Neural progenitor cell (in vitro differentiated cells): ENCODE data around the gene ADIG.

ENCODE experiments used
- EZH2 ChIP-seq: fragments of 200-600 bp; sonication (generic); IDR thresholded peaks from 2 replicates; pipeline ENCODE4 v1.6.1; 2017; ENCODE audit warnings: antibody characterized with exemption, mild to moderate bottlenecking, moderate library complexity
- TF ChIP-seq, protein P1 (sequence below): fragments of 200-600 bp; sonication (generic); IDR thresholded peaks from 2 replicates; pipeline ENCODE4 v1.5.1; 2017; ENCODE audit warnings: antibody characterized with exemption, mild to moderate bottlenecking

- TF ChIP-seq, protein P1, sequence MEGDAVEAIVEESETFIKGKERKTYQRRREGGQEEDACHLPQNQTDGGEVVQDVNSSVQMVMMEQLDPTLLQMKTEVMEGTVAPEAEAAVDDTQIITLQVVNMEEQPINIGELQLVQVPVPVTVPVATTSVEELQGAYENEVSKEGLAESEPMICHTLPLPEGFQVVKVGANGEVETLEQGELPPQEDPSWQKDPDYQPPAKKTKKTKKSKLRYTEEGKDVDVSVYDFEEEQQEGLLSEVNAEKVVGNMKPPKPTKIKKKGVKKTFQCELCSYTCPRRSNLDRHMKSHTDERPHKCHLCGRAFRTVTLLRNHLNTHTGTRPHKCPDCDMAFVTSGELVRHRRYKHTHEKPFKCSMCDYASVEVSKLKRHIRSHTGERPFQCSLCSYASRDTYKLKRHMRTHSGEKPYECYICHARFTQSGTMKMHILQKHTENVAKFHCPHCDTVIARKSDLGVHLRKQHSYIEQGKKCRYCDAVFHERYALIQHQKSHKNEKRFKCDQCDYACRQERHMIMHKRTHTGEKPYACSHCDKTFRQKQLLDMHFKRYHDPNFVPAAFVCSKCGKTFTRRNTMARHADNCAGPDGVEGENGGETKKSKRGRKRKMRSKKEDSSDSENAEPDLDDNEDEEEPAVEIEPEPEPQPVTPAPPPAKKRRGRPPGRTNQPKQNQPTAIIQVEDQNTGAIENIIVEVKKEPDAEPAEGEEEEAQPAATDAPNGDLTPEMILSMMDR: no peak
- no peak for TF ChIP-seq EZH2
Observed at GRCh38 chr20:38630727-38631126, 49.7 kb downstream of the ADIG start.
